HG03342 (cell line): ENCODE results near the gene CHST9.
A peak's percentile ranks its signal among the peaks of the same experiment; 100 is the strongest.
"Not testable (repeated sequence)": the region's sequence is repeated elsewhere in the genome, so short reads cannot be mapped to it uniquely, and the experiment has no call there.

Experiments
- ATAC-seq: cut with Tn5 transposase; IDR thresholded peaks from one replicate; pipeline ENCODE4 v1.9.1; 2021; ENCODE audit warnings: mild to moderate bottlenecking, moderate library complexity; ENCODE audit not compliant: unreplicated experiment

Gene CHST9

DNA sequence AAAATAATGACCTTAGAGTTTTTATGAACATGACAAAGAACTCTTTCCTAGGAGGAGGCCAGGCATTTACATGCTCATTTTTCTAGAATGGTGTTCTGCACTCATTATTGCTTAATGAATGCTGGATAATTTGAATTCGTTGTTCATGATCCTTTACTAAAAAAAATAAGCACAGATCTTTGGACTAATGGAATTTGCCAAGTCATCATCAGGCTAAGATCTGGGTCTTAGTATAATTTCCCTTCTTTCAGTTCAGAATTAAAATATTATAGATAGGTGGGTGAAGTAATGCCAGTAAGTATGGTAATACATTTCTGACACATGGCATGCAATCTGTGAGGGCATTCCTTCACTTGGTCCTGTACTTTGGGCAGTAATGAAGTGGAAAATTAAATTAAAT, 175.8 kb downstream of the CHST9 start:
- no peak for ATAC-seq

DNA sequence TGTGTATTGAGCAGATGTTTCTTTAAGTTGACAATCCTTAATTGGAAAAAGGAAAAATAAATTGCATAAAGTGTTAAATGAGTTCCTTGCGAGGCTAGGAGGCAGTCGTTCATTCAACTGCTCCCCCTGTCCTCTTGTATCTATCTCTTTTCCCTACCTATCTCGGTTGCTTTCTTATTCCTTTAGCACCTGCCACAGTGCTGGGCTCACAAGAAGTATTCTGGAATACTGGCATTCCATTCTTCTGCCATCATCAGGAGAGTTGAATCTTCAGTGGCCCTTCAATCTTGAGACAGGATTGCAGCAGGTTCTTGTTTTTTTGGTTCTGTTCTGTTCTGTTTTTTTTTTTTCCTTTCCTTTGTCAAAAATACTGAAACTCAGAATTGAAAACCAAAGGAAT, 176.5 kb downstream of the CHST9 start:
- no peak for ATAC-seq

DNA sequence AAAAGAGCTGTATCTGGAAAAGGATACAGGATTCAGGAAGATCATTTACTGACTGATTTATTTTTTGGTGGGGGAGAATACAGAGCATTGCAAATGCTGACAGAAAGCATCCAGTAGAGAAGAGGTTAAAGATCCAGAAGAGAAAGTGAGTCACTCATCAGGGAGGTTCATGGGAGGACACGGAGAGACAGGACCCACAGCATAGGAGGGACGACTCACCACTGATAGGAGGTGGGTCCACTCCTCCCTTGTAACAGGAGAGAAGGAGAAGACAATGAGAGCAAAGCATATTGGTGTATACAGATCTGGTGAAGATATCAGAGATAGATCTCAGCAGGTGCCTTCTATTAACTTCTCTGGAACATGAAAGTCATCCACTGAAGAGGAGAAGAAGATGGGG, 177.2 kb downstream of the CHST9 start:
- ATAC-seq = no peak

DNA sequence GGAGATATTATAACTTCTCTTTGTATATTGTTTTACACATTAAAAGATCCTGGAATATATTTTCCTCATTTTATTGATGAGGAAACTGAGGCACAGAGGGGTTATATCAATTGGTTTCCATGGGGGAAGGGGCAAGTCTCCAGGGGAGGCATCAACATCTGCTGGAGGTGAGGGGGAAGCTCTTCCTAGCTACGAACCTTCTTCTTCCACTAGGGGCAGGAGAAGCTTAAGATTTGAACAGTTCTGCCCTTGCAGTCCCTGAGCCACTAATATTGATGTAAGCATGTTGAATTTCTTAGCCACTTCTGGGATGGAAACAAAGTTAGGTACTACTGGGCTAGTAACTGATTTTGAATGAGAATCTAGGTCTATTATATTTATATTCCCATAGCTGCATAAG, 179.5 kb downstream of the CHST9 start:
- peak; percentile 75 for ATAC-seq

DNA sequence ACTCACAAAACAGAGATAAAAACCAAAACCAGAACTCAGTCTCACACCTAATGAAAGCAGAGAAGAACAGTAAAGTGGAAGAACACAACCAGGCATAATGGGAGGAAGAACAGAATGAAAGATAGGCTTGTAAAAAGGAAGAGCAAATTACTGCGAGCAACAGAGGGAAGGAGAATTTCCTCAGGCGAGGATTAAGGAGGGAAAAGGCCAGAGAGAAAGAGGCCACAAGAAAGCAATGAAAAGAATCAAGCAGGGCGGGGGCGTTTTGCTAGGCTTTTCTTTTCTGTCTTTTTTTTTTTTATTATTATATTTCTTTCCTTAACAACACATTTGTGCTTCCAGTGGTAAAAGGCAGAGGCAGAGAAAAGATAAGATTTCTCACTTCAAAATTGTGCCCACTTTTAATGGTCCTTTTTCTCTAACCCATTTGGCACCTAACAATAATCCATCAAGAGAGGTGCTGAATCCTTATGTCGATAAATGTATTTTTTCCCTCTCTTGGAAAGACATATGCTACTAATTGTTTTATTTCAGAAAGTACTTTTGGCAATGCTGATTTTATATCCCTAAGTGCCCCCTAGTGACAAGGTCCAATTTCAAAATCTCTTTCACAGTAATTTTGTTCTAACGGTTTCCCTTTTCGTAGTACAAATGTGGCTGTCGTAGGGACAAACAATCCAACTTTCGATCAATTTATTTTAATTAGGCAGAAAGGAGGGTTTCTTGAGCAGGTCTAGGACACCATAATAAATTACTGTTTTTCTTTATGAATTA, 180.9 kb downstream of the CHST9 start:
- no peak for ATAC-seq

DNA sequence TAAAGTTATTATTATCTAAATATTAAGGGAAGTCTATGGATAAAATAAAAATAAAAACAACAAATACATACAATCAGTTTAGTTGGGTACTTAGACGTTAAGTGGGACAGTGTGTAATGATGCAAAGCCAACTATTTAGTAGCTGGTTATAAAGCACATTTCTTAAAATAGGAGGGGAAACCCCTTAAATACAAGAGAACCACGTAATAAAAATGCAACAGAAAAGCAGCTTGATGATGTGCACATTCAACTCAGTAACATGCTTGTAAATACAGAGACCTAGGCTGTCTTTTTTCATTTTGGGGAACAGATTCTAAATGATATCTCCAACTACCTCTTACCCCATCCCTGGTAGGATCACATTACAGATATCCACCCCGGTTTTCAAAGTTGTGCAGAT, 185.3 kb downstream of the CHST9 start:
- no peak for ATAC-seq

DNA sequence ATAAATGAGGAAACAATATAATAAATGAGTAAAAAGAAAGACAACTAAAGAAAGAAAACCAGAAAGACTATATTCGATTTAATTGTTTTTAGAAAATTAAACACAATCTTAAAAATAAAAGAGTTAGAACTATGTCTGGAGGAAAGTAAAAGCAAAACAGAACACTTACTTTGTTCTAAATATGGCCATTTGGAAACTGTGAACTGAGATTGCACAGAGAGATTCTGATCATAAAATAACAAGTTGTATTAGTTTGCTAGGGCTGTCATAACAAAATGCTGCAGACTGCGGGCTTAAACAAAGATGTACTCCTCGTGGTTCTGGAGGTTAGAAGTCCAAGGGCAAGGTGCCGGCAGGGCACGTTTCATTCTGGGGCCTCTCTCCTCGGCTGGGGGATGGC, 191.5 kb downstream of the CHST9 start:
- peak; percentile 48 for ATAC-seq

DNA sequence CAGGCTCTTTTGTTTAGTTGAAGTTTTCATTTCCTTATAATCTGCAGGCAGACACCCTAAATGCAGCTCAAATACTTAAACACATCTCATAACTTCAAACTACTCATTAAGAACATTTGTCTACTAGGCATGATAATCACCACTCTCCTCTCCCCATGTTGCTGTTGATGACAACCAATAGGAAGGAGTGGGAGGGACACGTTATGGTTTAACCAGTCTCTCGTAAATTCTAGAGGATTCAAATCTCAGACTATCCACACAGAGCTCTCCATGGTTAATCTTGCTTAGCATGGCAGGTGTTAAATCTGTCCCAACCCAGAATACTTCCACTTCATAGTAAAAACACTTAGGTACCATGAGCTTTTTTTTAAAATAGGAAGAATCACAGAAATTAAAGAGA, 192.2 kb downstream of the CHST9 start:
- peak; percentile 56 for ATAC-seq

DNA sequence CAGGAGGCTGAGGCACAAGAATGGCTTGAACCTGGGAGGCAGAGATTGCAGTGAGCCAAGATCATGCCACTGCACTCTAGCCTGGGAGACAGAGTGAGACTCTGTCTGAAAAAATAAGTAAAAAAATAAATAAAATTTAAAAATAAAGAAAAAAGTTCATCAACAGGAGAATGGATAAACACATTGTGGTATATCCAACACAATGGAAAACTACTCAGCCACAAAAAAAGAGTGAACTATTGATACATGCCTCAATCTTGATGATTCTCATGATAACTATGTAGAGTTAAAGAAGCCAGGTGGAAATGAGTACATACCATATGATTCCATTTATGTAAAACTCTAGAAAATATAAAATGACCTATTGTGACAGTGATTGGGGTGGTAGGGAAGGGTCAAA, 195.3 kb downstream of the CHST9 start:
- no peak for ATAC-seq

DNA sequence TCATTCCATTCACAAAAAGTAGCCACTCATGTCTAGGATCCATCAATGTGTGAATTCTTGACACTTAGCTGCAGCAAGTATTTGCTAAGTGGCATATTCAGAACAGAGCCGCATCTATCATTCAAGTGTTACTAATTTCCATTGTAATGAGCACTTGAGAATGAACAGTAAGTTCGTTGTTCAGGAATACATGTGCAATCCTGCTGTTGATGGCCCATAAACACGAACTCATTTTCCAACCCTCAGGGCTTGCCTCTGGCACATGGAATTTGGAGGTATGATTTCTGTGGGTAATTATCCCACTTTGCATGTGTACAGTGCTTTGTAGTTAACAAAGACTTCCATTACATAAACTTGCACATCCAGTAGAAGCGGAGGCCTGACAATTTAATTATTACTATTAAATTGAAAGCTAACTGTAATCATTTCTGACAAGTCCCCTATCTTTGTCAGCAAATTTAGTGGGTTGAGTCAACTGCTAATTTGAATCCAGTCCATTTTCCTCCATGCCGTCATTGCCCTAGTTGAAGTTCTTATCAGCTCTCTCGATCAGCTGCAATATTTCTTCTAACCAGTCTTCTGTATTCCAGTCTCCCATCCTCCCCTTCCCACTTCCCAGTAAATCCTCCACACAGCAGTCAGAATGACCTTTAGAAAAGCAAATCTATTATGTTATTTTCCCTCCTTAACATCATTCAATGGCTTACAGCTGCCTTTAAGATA, 203.6 kb downstream of the CHST9 start:
- ATAC-seq = no peak

DNA sequence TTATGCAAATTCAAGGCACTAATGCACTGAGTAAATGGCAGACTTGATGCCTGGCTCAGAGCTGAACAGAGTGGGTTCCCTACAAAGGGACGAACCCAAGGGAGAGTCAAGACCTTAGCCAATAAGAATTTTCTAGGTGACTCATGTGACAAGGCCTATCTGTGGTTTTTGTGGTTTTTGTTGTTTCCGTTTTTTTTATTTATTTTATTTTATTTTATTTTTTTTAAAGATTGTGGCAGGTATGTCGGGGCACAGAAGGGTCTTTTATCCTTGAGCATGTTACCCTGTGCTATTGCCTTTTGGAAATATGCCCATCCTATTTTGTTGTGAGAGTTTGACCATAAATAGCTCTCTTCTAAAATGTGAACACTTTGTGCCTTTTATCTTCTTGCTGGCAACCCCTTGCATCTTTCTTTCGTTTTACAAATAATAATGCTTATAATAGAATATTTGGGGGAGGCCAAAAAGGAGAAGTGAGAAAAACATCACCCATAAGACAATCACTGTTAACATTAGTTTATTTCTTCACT, 206.2 kb downstream of the CHST9 start:
- ATAC-seq = peak; percentile 99

DNA sequence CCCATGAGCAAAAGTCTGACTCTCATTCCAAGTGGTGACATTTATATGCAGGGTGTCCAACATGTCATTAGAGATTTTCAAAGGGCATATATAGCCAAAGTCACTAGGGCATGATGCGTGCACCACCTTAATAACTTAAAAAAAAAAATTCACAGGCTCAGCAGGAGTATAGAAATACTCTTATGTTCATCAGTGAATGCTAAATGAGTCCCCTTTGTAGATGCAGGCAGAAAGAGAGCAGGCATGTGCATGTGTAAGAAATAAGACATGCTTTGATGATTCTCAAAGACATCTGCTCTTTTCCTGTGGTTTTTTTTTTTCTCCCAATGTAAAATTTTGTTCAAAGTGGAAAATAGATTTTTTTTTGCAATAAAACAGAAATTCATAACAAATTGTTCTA, 207.3 kb downstream of the CHST9 start:
- ATAC-seq = no peak

DNA sequence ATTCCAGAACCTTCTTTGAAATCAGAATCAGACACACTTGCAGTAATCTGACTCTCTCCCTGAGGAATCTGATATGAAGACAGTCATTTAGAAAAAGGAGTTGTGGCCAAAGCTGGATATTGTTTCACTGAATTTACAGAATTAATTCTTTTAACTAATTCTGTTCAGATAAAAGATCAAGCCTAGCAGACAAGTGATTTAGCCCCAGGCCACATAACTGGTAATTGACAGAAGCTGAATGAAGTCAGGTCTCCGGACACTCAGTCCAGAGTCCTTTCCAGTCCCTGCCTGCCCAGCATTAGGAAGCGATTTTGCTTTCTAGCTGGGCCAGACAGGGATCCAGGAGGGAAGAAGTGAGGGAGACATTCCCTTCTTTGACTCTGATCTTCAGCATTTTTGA, 208.9 kb downstream of the CHST9 start:
- no peak for ATAC-seq

DNA sequence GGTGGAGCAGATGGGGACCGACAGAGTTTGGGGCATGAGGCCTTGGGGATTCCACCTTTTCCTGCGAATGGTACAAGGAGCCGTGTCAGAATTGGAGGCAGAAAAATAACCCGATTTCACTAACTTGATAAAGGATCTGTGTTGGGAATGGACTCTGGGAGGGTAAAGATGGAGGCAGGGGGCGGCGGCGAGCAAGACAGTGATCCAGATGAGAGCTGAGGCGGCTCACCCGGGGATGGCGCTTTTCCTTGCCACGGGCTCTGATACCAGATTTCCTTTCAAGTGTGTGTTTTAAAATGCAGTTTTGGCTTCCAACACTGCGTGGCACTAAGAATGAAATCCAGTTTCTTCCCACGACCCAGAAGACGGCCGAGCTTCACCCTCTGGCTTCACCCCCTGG, 212.6 kb downstream of the CHST9 start:
- ATAC-seq = not testable (repeated sequence)

DNA sequence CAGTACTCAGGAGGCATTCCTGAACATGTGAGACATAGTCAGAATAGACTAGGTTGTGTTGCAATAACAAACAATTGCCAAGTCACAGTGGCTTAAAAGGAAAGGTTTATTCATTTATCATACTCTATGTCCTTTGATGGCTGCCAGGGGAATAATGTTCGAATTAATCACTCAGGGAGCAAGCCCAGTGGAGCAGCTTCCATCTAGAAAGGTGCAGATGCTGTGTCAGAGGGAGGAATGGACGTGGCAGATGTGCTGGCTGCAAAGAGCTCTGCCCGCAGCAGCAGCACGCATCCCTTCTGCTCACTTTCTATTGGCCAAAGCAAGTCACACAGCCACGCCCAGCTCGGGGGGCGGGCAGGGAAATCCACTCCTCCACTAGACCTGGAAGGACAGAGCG, 213.7 kb downstream of the CHST9 start:
- ATAC-seq = no peak

DNA sequence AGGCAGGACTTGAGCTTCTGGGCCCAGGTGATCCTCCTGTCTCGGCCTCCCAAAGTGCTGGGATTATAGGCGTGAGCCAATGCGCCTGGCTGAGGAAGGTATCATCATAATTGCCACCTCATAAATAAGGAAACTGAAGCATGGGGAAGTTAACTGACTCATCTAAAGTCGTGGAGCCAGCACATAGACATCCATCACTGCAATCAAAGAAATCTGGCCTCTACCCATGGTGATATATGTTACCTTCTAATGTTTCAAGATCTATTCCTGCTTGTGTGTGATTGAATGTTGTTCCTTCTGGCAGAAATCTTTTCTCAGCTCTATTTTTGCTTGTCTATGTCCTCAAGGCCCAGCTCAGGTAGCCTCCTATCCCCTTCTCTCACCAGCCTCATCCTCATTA, 214.5 kb downstream of the CHST9 start:
- no peak for ATAC-seq

DNA sequence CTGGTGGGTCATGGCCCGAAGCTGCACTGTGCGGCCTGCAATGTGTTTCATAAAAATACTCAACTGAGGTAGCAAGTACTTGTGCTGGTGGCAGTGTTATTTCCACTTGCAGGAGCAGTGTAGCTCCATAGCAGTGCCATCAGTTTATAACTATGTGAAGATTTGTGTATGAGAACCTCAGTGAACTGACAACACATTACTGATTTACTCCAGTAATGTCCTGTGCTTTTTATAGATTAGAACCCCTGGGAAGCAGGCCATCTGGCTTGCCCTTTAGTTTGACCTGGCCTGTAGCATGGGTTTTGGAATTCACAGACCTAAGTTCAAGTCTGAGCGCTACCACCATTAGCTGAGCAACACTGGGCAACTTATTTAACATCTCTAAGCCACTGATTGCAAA, 219.9 kb downstream of the CHST9 start:
- ATAC-seq = no peak

DNA sequence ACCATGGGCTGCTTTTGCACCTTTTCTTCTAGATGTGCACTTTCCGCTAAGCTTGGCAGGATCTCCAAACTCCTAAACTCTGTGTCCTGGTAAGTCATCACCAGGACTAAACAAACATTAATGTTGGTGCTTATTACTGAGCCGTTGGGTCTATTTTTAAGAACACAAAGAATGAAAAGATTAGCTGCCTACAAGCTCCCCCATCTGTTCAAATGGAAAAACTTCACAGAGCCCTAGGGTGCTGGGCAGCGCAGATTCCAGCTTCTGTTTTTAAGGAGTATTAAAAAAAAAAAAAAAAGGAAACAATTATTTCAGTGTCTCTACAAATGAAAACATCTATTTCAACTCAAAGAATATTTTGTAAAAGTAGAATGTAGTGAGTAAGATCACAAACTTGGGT, 221.8 kb downstream of the CHST9 start:
- ATAC-seq = no peak

DNA sequence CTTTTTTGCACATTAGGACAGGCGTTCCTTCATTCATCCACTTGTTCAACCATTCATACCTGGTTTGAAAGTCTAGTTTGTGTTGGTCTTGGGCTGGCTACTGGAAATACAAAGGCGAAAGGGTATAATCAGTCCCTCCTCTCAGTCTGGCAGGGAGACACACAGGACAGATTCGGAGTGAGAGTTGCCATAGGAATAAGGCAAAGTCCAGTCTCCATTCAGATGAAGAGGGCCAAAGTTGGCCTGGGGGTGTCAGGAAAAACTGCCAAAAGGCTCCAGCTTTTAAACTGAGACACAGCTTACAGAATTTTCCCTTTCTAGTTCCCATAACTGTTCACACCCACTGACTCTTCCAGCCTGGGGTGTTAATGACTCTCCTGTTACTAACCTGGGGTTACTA, 223.3 kb downstream of the CHST9 start:
- no peak for ATAC-seq

DNA sequence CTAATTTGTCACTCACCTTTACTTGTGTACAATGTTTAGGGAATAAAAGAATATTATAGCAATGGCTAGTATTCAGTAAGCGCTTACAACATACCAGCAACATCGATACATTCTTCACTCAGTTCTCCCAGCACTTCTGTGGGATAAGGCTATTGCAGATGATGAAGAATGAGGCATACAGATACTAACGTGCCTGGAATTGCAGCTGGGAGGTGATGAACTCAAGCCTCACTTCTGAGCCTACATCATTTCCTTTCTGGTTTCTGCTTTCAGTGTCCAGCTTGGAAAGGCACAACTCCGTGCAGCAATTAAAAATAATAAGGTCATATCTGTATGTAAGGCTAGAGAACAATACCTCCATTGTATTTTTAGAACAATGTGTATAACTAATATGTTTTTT, 224.2 kb downstream of the CHST9 start:
- ATAC-seq = no peak

DNA sequence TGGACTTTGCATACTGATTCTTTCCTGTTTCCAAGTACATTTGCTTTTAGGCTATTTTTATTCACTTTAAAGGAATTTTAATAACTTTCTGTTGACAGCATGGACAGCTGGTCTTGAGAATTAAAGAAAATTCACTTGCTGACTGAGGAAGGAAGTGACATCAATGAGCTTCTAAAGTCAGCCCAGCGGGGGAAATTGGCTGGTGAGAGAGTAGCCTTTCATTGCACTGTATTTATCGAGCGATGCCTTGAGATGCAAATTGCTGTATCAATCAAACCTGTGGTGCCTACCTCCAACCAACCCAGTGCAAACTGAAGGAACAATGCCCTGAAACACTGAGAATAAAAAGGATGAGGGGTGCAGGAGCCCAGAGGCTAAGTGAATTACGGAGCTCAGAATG, 228.2 kb downstream of the CHST9 start:
- ATAC-seq = no peak

DNA sequence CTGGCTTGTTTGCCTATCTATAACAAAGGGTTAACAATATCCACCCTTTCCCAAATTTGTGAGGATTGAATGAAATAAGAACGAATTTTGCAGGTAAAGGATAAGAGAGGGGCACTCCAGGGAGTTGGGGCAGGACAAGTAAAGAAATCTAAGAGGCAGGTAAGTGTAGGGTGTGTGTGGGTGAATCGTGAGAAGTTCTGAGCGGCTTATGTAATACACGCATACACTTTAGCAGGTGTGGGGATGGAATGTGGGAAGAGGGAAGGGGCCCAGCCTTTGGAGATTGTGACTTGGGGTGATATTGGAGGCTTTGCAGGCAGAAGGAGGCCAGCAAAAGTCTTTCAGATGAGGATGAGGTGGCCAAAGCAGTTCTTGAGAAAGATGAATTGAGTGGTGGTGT, 236.4 kb downstream of the CHST9 start:
- no peak for ATAC-seq
